K562 (cell line): ENCODE data around the gene GARIN5B. TPM values are rescaled to one million over a fixed set of nuclear protein-coding genes. Genes with fewer than 3 reads are reported as not detected.

Experiments
- ATAC-seq: fragments of 200-7000 bp; cut with Tn5 transposase; 3 replicates; pipeline ENCODE4 v1.9.1; 2020; ENCODE audit warnings: moderate library complexity
- BruUV-seq: library from RNA; stranded (reverse); fragments of 400-500 nt; replicated peaks from 2 replicates; lab custom pipeline; 2021; lab: Mats Ljungman, UMichigan
- CTCF ChIA-PET: fragments of 300-600 bp; formaldehyde crosslinking; extraction: SDS; loops from one replicate; lab custom pipeline; 2021; ENCODE audit warnings: low intra/inter-chr PET ratio; lab: Yijun Ruan, JAX
- POLR2A ChIA-PET: fragments of 300-600, 350-650 bp; sonication (Branson Sonifier 250); formaldehyde crosslinking; extraction: SDS; loops from one replicate; lab custom pipeline; 2021; ENCODE audit warnings: antibody characterized with exemption, inconsistent platforms; lab: Yijun Ruan, JAX
- DNase-seq, 4 experiments: peaks; one replicate each; pipeline versions ENCODE4 v3.0.0 to v3.0.0-alpha.2; 2011 to 2018; ENCODE audit warnings: low spot score in 3 of 4, mixed read lengths in 3 of 4; ENCODE audit errors: extremely low read depth in 1 of 4
- FAIRE-seq: peaks from 2 replicates; lab custom pipeline; 2011; peaks lifted over from hg19 to GRCh38; lab: Jason Lieb, UNC
- H2AFZ ChIP-seq: 2 replicates; pipeline ENCODE4 v1.6.0; 2011; ENCODE audit warnings: low read depth, low read length, control low read depth, inconsistent platforms
- H3K27ac ChIP-seq: fragments of 200-600 bp; 3 replicates; pipeline ENCODE4 v1.8.0; 2011; ENCODE audit warnings: low read depth, mild to moderate bottlenecking, control low read depth, inconsistent platforms, low read length, moderate library complexity, mixed read lengths; ENCODE audit errors: extremely low read depth
- H3K27me3 ChIP-seq, 2 experiments: fragments of 300-600 bp in 1 of 2; 2 replicates in 1 of 2; 3 replicates in 1 of 2; pipeline versions ENCODE4 v1.6.0 to v1.8.0; 2011; ENCODE audit warnings: inconsistent platforms in 2 of 2, low read length in 2 of 2, mild to moderate bottlenecking in 1 of 2, mixed read lengths in 1 of 2, moderate library complexity in 1 of 2; ENCODE audit not compliant: control insufficient read depth in 2 of 2, insufficient read depth in 2 of 2
- H3K36me3 ChIP-seq: fragments of 300-600 bp; 3 replicates; pipeline ENCODE4 v1.8.0; 2011; ENCODE audit warnings: mild to moderate bottlenecking, low read length, inconsistent platforms; ENCODE audit not compliant: control insufficient read depth, insufficient read depth
- H3K4me1 ChIP-seq, 2 experiments: fragments of 200-600 bp in 1 of 2; replicated peaks in 1 of 2; 2 replicates in 1 of 2; 3 replicates in 1 of 2; pipeline versions ENCODE4 v1.5.1 to v1.8.0; 2011; ENCODE audit warnings: inconsistent platforms in 2 of 2, low read length in 2 of 2, mild to moderate bottlenecking in 1 of 2, mixed read lengths in 1 of 2, moderate library complexity in 1 of 2; ENCODE audit not compliant: control insufficient read depth in 2 of 2, insufficient read depth in 2 of 2
- H3K4me2 ChIP-seq: 2 replicates; pipeline ENCODE4 v1.6.1; 2011; ENCODE audit warnings: low read length, control low read depth, inconsistent platforms, mixed read lengths; ENCODE audit not compliant: insufficient read depth
- H3K4me3 ChIP-seq: fragments of 200-600 bp; sonication (generic), shearing (Covaris generic); 2 replicates; pipeline ENCODE4 v1.5.1; 2016; ENCODE audit warnings: control low read depth, inconsistent platforms
- H3K79me2 ChIP-seq: fragments of 200-600 bp; 3 replicates; pipeline ENCODE4 v1.8.0; 2011; ENCODE audit warnings: low read length, inconsistent platforms; ENCODE audit not compliant: control insufficient read depth, insufficient read depth
- H3K9ac ChIP-seq, 2 experiments: 2 replicates each; pipeline versions ENCODE4 v1.6.0 to v1.6.1; 2011; ENCODE audit warnings: low read depth in 2 of 2, low read length in 2 of 2, control low read depth in 1 of 2, inconsistent platforms in 1 of 2, mild to moderate bottlenecking in 1 of 2, mixed read lengths in 1 of 2; ENCODE audit not compliant: insufficient read depth in 1 of 2
- H3K9me1 ChIP-seq: one replicate; pipeline ENCODE4 v1.6.0; 2011; ENCODE audit warnings: inconsistent platforms, mild to moderate bottlenecking, low read length, moderate library complexity; ENCODE audit not compliant: control insufficient read depth, insufficient read depth
- H3K9me3 ChIP-seq: replicated peaks from 2 replicates; pipeline ENCODE4 v1.5.1; 2011; ENCODE audit warnings: low read depth, low read length, inconsistent platforms; ENCODE audit not compliant: control insufficient read depth, insufficient read depth
- H4K20me1 ChIP-seq: replicated peaks from 2 replicates; pipeline ENCODE4 v1.6.1; 2011; ENCODE audit warnings: low read length, inconsistent platforms, mixed read lengths; ENCODE audit not compliant: control insufficient read depth, insufficient read depth
- AFF4 ChIP-seq: sonication (generic); formaldehyde crosslinking; IDR thresholded peaks from 2 replicates; pipeline ENCODE4 v1.8.0; 2023; ENCODE audit warnings: mild to moderate bottlenecking, missing genetic modification reagents
- ATF6 ChIP-seq: sonication (generic); formaldehyde crosslinking; IDR thresholded peaks from 2 replicates; pipeline ENCODE4 v1.4.0; 2020; ENCODE audit warnings: mild to moderate bottlenecking, missing genetic modification reagents
- CBFB ChIP-seq: sonication (generic); formaldehyde crosslinking; IDR thresholded peaks from 2 replicates; pipeline ENCODE4 v1.4.0; 2020; ENCODE audit warnings: mild to moderate bottlenecking, missing genetic modification reagents
- CHD1 ChIP-seq: fragments of 200-600 bp; sonication (generic); IDR thresholded peaks from one replicate; pipeline ENCODE4 v1.6.1; 2012; ENCODE audit warnings: mild to moderate bottlenecking, moderate library complexity, low read length, inconsistent platforms
- CREB1 ChIP-seq, 2 experiments: sonication (generic) in 1 of 2; formaldehyde crosslinking in 1 of 2; IDR thresholded peaks; 2 replicates each; pipeline versions ENCODE4 v1.6.1 to v1.8.0; 2012 to 2022; ENCODE audit warnings: inconsistent platforms in 1 of 2, mild to moderate bottlenecking in 1 of 2, missing genetic modification reagents in 1 of 2, moderate library complexity in 1 of 2
- HES1 ChIP-seq: fragments of 450-650 bp; IDR thresholded peaks from 2 replicates; pipeline ENCODE4 v1.6.1; 2016; ENCODE audit warnings: low read depth, mild to moderate bottlenecking, moderate library complexity
- MIER1 ChIP-seq: fragments of 450-650 bp; IDR thresholded peaks from 2 replicates; pipeline ENCODE4 v1.6.1; 2016; ENCODE audit warnings: antibody characterized with exemption, mild to moderate bottlenecking, low read depth
- SIN3A ChIP-seq, 2 experiments: fragments of 150-350 bp in 1 of 2; IDR thresholded peaks; 2 replicates each; pipeline ENCODE4 v1.6.1; 2011 to 2016; ENCODE audit warnings: borderline replicate concordance in 2 of 2, low read depth in 2 of 2, low read length in 2 of 2, mild to moderate bottlenecking in 2 of 2, moderate library complexity in 2 of 2; ENCODE audit not compliant: control insufficient read depth in 1 of 2
- ZBTB7A ChIP-seq: IDR thresholded peaks from 2 replicates; pipeline ENCODE4 v1.6.1; 2011; ENCODE audit warnings: low read depth, mild to moderate bottlenecking, low read length, moderate library complexity, borderline replicate concordance; ENCODE audit not compliant: control insufficient read depth
- ZHX1 ChIP-seq: fragments of 150-350 bp; conservative IDR thresholded peaks from 2 replicates; pipeline ENCODE4 v1.6.1; 2014; ENCODE audit warnings: low read length
- WGBS: fragments of 100-300 bp; shearing (Covaris generic); methylation state at CpG from one replicate; pipeline ENCODE4 v1.1.6; 2016; ENCODE audit warnings: low coverage, mixed read lengths; ENCODE audit not compliant: insufficient coverage; ENCODE audit errors: missing lambda C conversion rate; 5-methylcytosine and 5-hydroxymethylcytosine counted together
- in situ Hi-C: fragments of 300-500 bp; cut with MboI; formaldehyde crosslinking; loops from 4 replicates; pipeline ENCODE4 v1.15.0; 2018; ENCODE audit warnings: inconsistent platforms, mixed read lengths
- intact Hi-C: fragments of 100-400 bp; cut with micrococcal nuclease; formaldehyde crosslinking; loops from 2 replicates; pipeline ENCODE4 v1.14.2; 2022
- polyA plus RNA-seq, 8 experiments: library from polyadenylated mRNA; depleted of rRNA in 4 of 8; stranded (reverse) in 5 of 8; unstranded in 3 of 8; fragments of >200 nt; fragmentation: Nextera tagmentation in 2 of 8; fragmentation: Illumina TruSeq in 1 of 8; extraction: Ambion mirVana in 2 of 8; extraction: Trizol in 1 of 8; gene quantifications; 2 replicates each; pipeline versions ENCODE4 v1.2.1 to v1.2.3, GENCODE V29; 2011 to 2014; ENCODE audit warnings: inconsistent platforms in 1 of 8, missing spikeins in 1 of 8
- total RNA-seq, 7 experiments: library from RNA; depleted of rRNA in 6 of 7; stranded (reverse); fragments of >200 nt in 6 of 7; fragmentation: Illumina TruSeq in 2 of 7; extraction: Trizol in 2 of 7; gene quantifications; 2 replicates each; pipeline versions ENCODE4 v1.2.1 to v1.2.3, GENCODE V29; 2011 to 2021; ENCODE audit warnings: low replicate concordance in 1 of 7

GARIN5B gene
- total and polyA plus RNA-seq, 9 of the 15 experiments (the other 6 are each of a cell fraction or from before 2014, with no cell fraction given), result not detected

- no peak for FAIRE-seq
- no peaks in the 10 kb centered on the region for H3K27me3 ChIP-seq
- H3K9ac ChIP-seq, result peak overlapping the region; percentile 94 to 98
- CTCF ChIA-PET, result no interaction called here
- peak overlapping the region; percentile 94 for H3K4me2 ChIP-seq
- H3K36me3 ChIP-seq, result peaks cover 55% of the 10 kb centered on the region
- no peak overlapping the region for H2AFZ ChIP-seq
- no peak for ATAC-seq
- H3K79me2 ChIP-seq, result peaks cover 73% of the 10 kb centered on the region
- DNase-seq, result no peak
- H3K4me1 ChIP-seq, result peaks cover 60 to 69% of the 10 kb centered on the region in 2 experiments
- peaks cover 19% of the 10 kb centered on the region for H3K9me1 ChIP-seq
- H4K20me1 ChIP-seq, result peaks cover 54% of the 10 kb centered on the region
- no peaks in the 10 kb centered on the region; the same call in 1 of the 2 replicates for H3K9me3 ChIP-seq
- under 1% methylated on average over 27 of the region's 33 CpGs for WGBS
- peak overlapping the region; percentile 77 for H3K4me3 ChIP-seq
- intact Hi-C loops (loop anchor here (5.0 kb wide), 2 partner anchors 66 to 84 kb away; no protein-coding TSS in a partner anchor), in situ Hi-C loops (no loop called here)
- POLR2A ChIA-PET, result interaction anchor here (0.7 to 12.9 kb wide), 6 partner anchors 9 to 227 kb away, joined by 3 to 195 read pairs (median 3); partner anchors contain the start of gene UBE2S
- BruUV-seq, result no TSS peak
- peak overlapping the region; percentile 97 for H3K27ac ChIP-seq
- TF ChIP-seq ZBTB7A (0 out of 2 replicates have a peak, but pooled peaks have one; percentile 16), ZHX1 (no peak), ATF6 (CRISPR knock-in tag) (0 out of 2 replicates have a peak, but pooled peaks have one; percentile 20), AFF4 (CRISPR knock-in tag) (peak; percentile 1; the same call in 1 of the 2 replicates), CHD1 (peak; percentile 15), MIER1 (no peak), CBFB (CRISPR knock-in tag) (peak; percentile 84; the same call in 1 of the 2 replicates), SIN3A (IDR thresholded peaks at IDR 0.05; ENCODE audit: borderline replicate concordance in 2 of 2, control insufficient read depth in 1 of 2, low read depth in 2 of 2, low read length in 2 of 2) (0 out of 4 replicates have a peak, but pooled peaks of 1 of the 2 experiments have one; percentile 21), CREB1 (IDR thresholded peaks at IDR 0.05) (no peak), CREB1 (CRISPR knock-in tag; IDR thresholded peaks at IDR 0.05) (0 out of 2 replicates have a peak, but pooled peaks have one; percentile 6), HES1 (no peak)
Observed at GRCh38 chr19:55386493-55386971, 23.5 kb upstream of the GARIN5B start.
